NCI-H460 (cell line): ENCODE measurements around the gene OAF. TPM values are rescaled to one million over a fixed set of nuclear protein-coding genes. Genes with fewer than 3 reads are reported as not detected.
"Not testable (repeated sequence)": the region's sequence is repeated elsewhere in the genome, so short reads cannot be mapped to it uniquely, and the experiment has no call there.

ENCODE experiments used
- DNase-seq: peaks from one replicate; pipeline ENCODE4 v3.0.0-alpha.2; 2016; ENCODE audit warnings: low read depth; ENCODE audit errors: extremely low read depth
- polyA plus RNA-seq: library from polyadenylated mRNA; depleted of rRNA; stranded (reverse); fragments of >200 nt; gene quantifications from 2 replicates; pipeline ENCODE4 v1.2.3, GENCODE V29; 2014; cell fraction: nucleus; rRNA removed
- total RNA-seq: library from RNA; depleted of rRNA; stranded (reverse); fragments of >200 nt; shearing (Covaris generic); gene quantifications from 2 replicates; pipeline ENCODE4 v1.2.3, GENCODE V29; 2014; rRNA removed

Gene OAF
- 7.5 and 8.3 TPM in 2 replicates for total RNA-seq
- 31.8 and 36.1 TPM in 2 replicates for polyA plus RNA-seq

- peak; percentile 41 for DNase-seq
These were observed at the start of gene OAF for GRCh38 chr11:120210626-120211521. Gene OAF (plus strand): TSS chr11:120211032. CDS start chr11:120211280, 248 bp downstream.

- no peak for DNase-seq
These were observed 43.2 kb upstream of the OAF start for GRCh38 chr11:120167659-120168058.

- no peak for DNase-seq
These were observed 42.5 kb upstream of the OAF start for GRCh38 chr11:120168108-120168959.

- peak; percentile 43 for DNase-seq
These were observed 41.7 kb upstream of the OAF start for GRCh38 chr11:120168960-120169681.

- no peak for DNase-seq
These were observed 40.7 kb upstream of the OAF start for GRCh38 chr11:120169981-120170698.

- no peak for DNase-seq
These were observed 40.0 kb upstream of the OAF start for GRCh38 chr11:120170741-120171261.

GRCh38 chr11:120172054-120172911 lies 38.5 kb upstream of the OAF start:
- peak; percentile 36 for DNase-seq

GRCh38 chr11:120173019-120173705 lies 37.7 kb upstream of the OAF start:
- no peak for DNase-seq

GRCh38 chr11:120173807-120174206 lies 37.0 kb upstream of the OAF start:
- DNase-seq, result no peak

- DNase-seq, result no peak
These were observed 36.0 kb upstream of the OAF start for GRCh38 chr11:120174866-120175265.

- DNase-seq, result no peak
These were observed 32.2 kb upstream of the OAF start for GRCh38 chr11:120178561-120179056.

GRCh38 chr11:120179057-120179672 lies 31.7 kb upstream of the OAF start:
- no peak for DNase-seq

- not testable (repeated sequence) for DNase-seq
These were observed 30.8 kb upstream of the OAF start for GRCh38 chr11:120180063-120180462.

GRCh38 chr11:120180551-120181232 lies 30.1 kb upstream of the OAF start:
- no peak for DNase-seq

GRCh38 chr11:120181376-120181975 lies 29.4 kb upstream of the OAF start:
- DNase-seq, result no peak

- DNase-seq, result no peak
These were observed 28.5 kb upstream of the OAF start for GRCh38 chr11:120182372-120182771.
